Heart left ventricle (tissue), 16 donors: ENCODE measurements around the gene FGF22. TPM values are rescaled to one million over a fixed set of nuclear protein-coding genes. Genes with fewer than 3 reads are reported as not detected.

Source experiments
- ATAC-seq, 4 donors: fragments of 200-7000 bp; cut with Tn5 transposase; one replicate each; pipeline ENCODE4 v1.9.1; 2020 to 2022; ENCODE audit warnings: moderate library complexity in 4 of 4, mild to moderate bottlenecking in 3 of 4, moderate number of reproducible peaks in 1 of 4
- DNase-seq, 5 donors: peaks; one replicate each; pipeline ENCODE4 v3.0.0-alpha.2; 2020
- H3K27ac ChIP-seq, 12 donors: fragments of 200-600 bp; sonication (generic) in 4 of 12; one replicate each; pipeline versions ENCODE4 v1.5.0 to v1.8.0; 2016 to 2022; ENCODE audit warnings: mild to moderate bottlenecking in 2 of 12
- H3K27me3 ChIP-seq, 9 donors: fragments of 200-600 bp; sonication (generic) in 2 of 9; one replicate each; pipeline versions ENCODE4 v1.5.1 to v1.8.0; 2016 to 2022; ENCODE audit warnings: mild to moderate bottlenecking in 3 of 9
- H3K36me3 ChIP-seq, 9 donors: fragments of 200-600 bp; sonication (generic) in 2 of 9; one replicate each; pipeline versions ENCODE4 v1.5.0 to v1.8.0; 2018 to 2022; ENCODE audit warnings: mild to moderate bottlenecking in 2 of 9
- H3K4me1 ChIP-seq, 12 donors: fragments of 200-600 bp; sonication (generic) in 4 of 12; one replicate each; pipeline versions ENCODE4 v1.5.0 to v1.8.0; 2016 to 2022; ENCODE audit warnings: mild to moderate bottlenecking in 3 of 12
- H3K4me3 ChIP-seq, 12 donors: fragments of 200-600 bp; sonication (generic) in 4 of 12; one replicate each; pipeline versions ENCODE4 v1.5.0 to v1.8.0; 2017 to 2022; ENCODE audit warnings: mild to moderate bottlenecking in 9 of 12, moderate library complexity in 4 of 12
- H3K9me3 ChIP-seq, 12 donors: fragments of 200-600 bp; sonication (generic) in 4 of 12; one replicate each; pipeline versions ENCODE4 v1.5.0 to v1.8.0; 2016 to 2022; ENCODE audit warnings: mild to moderate bottlenecking in 1 of 12
- POLR2A ChIP-seq, 2 donors: fragments of 450-650 bp; IDR thresholded peaks; one replicate each; pipeline ENCODE4 v1.6.1; 2017; ENCODE audit warnings: antibody characterized with exemption in 2 of 2, mild to moderate bottlenecking in 2 of 2, moderate library complexity in 2 of 2
- WGBS, 4 donors: extraction: QIAGEN DNeasy Blood & Tissue Kit in 2 of 4; methylation state at CpG; one replicate each; pipeline versions ENCODE4 v1.1.5 to v1.1.7; 2013 to 2018; 5-methylcytosine and 5-hydroxymethylcytosine counted together
- intact Hi-C, 10 donors: fragments of 100-400 bp; cut with DNase I; formaldehyde crosslinking; loops; one replicate each; pipeline versions ENCODE4 v1.11.1 to v1.14.2; 2022
- polyA plus RNA-seq, 2 donors: library from polyadenylated mRNA; stranded (reverse); fragments of 200-250 nt; gene quantifications; one replicate each; pipeline ENCODE4 v1.2.3, GENCODE V29; 2013
- total RNA-seq, 9 donors: library from RNA; depleted of rRNA in 2 of 9; stranded (reverse); fragments of >200 nt in 2 of 9; fragmentation: NEBNext Ultra II Directional in 3 of 9; extraction: Animal tissue kit (Norgen Biotek cat#: 25700) in 3 of 9; gene quantifications; one replicate each; pipeline versions ENCODE4 v1.1.0 to v1.2.4, GENCODE V29; 2016 to 2023
- TF ChIP-seq, protein P1 (sequence below), 12 donors: fragments of 200-600 bp; sonication (generic) in 4 of 12; IDR thresholded peaks; one replicate each; pipeline versions ENCODE4 v1.5.0 to v1.8.0; 2018 to 2022; ENCODE audit warnings: antibody characterized with exemption in 12 of 12, mild to moderate bottlenecking in 5 of 12
- donor health status: ischemic (EF 13 %, LVEDD 7.1; RV severe dilation, severe dysfunction).
- donor health status: healthy with polysubstance abuse.
- donor health status: DM: no; HTN: yes; CAD: no.
- donor health status: DM: no; HTN: no; CAD: no.
- donor health status: ischemic (EF 25% LVEDD 6.9; RV normal size, moderate dysfunction).
- donor health status: ischemic (EF 25% LVEDD 5.7; RV mildly dilated, moderate dysfunction).
- donor health status: healthy.
- donor health status: DM: yes; HTN: yes; CAD: no.
- donor health status: ischemic (EF 35%, LVEDD 5.7; RV mildly dilated, moderate dysfunction).
- donor health status: nonischemic (EF 11% LVEDD 7.7; RV severe dilation, severe dysfunction).
- donor health status: DM: yes; HTN: yes; CAD: no.
- donor health status: PGD.
- donor health status: ischemic (EF 29% LVEDD 5.4; RV normal size, mild dysfunction).
- donor health status: nonischemic (EF 23%, LVEDD 6.1; RV moderate dilation, normal function).

Gene FGF22
- total and polyA plus RNA-seq, 11 donors: 0.07 to 0.36 (median 0.16) TPM; not detected in 6

DNA sequence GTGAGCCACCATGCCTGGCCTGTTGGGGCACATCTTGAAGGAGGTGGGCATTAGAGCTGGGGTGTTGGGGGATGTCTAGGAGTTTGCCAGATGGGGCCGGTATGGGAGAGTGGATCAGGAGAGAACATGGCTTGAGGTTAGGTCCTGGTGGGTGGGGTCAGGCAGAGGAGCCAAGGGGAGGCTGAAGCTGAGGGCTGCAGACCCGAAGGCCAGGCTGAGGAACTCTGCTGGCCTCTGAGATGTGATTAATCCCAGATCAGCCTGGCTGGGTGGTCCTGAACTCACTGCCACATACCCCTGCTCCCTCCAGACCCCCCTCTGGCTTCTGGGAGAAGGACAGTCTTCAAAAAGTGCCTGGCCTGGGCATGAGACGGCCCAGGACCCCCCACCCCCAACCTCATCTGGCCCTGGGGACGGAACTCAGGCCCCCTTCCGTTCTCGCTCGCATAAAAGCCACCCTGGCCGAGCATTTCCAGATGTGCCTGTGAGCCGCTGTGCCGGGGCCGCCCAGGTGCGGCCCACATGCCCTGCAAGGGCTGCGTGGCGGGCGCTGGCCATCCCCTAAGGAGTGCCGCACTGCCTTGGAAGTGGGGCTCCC lies 39.2 kb downstream of the FGF22 start:
- no peak for TF ChIP-seq POLR2A (IDR thresholded peaks at IDR 0.05)
- TF ChIP-seq, protein P1, sequence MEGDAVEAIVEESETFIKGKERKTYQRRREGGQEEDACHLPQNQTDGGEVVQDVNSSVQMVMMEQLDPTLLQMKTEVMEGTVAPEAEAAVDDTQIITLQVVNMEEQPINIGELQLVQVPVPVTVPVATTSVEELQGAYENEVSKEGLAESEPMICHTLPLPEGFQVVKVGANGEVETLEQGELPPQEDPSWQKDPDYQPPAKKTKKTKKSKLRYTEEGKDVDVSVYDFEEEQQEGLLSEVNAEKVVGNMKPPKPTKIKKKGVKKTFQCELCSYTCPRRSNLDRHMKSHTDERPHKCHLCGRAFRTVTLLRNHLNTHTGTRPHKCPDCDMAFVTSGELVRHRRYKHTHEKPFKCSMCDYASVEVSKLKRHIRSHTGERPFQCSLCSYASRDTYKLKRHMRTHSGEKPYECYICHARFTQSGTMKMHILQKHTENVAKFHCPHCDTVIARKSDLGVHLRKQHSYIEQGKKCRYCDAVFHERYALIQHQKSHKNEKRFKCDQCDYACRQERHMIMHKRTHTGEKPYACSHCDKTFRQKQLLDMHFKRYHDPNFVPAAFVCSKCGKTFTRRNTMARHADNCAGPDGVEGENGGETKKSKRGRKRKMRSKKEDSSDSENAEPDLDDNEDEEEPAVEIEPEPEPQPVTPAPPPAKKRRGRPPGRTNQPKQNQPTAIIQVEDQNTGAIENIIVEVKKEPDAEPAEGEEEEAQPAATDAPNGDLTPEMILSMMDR (IDR thresholded peaks at IDR 0.05): no peak
- Histone ChIP-seq H3K36me3 (peaks cover 0 to 9% (median 3%) of the 10 kb centered on the region in 9 donors), H3K27ac (peak overlapping the region in 11 of 12 donors; percentile 83 to 99 (median 98)), H3K27me3 (peaks cover 0 to 19% (median 0%) of the 10 kb centered on the region in 9 donors), H3K9me3 (no peaks in the 10 kb centered on the region), H3K4me1 (peaks cover 4 to 66% (median 24%) of the 10 kb centered on the region in 12 donors), H3K4me3 (peak overlapping the region in 11 of 12 donors; percentile 51 to 96 (median 81))
- ATAC-seq: no peak
- DNase-seq: no peak
- WGBS, 4 donors: 90 to 96% (median 94%) methylated on average over 2 to 16 of the region's 16 CpGs
- intact Hi-C loops: no loop called here

DNA sequence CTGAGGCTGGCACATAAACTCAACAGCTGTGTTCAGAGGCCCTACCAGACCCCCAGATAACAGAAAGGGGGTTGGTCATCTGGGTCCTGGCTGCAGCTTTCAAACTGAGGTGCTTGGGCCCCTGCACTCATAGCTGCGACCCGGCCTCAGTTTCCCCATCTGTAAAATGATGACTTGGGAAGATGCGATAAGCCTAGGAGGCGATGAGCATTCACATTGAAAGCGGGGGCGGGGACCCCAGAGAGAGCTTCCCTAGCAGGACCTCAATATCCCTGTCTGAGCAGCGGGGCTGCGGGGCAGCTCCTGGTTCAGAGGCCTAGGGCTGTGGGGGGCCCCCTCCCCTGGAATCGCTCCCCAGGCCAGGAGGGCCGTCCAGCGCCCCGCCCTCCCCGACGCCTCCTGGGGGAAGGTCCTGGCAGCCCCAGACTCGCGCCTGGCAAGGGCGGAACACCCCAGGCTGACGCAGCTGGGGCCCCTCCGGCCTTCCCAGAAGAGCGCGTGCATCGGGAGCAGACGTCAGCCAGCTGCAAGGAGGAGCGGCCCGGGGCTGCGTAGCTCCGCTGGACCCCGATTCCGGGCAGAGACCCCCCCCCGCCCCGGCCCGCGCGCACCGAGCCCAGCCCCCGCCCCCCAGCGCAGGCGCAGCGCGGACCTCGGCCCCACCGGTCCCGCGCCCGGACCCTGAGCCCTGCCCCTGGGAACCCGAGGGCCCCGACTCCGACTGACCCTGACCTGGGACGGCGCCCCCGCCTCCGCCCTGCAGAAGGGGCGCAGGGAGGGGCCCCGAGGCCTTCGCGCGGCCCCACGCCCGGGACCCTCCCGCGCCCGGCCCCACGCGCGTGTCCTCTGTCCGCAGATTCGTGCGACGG lies 40.0 kb downstream of the FGF22 start:
- H3K27me3 ChIP-seq: peaks cover 0 to 18% (median 0%) of the 10 kb centered on the region in 9 donors
- peak overlapping the region; percentile 83 to 99 (median 98) for H3K27ac ChIP-seq
- H3K4me1 ChIP-seq: peaks cover 4 to 58% (median 24%) of the 10 kb centered on the region in 12 donors
- WGBS, 4 donors: 1 to 41% (median 6%) methylated on average over 6 to 69 of the region's 69 CpGs
- peaks cover 0 to 9% (median 3%) of the 10 kb centered on the region in 9 donors for H3K36me3 ChIP-seq
- DNase-seq (peak; percentile 74 to 90 (median 84)), ATAC-seq (peak in 3 of 4 donors; percentile 27 to 35 (median 32))
- TF ChIP-seq, protein P1 (IDR thresholded peaks at IDR 0.05): no peak
- TF ChIP-seq POLR2A (IDR thresholded peaks at IDR 0.05): no peak
- intact Hi-C loops: loop anchor here in 1 of 10 donors (1.0 kb wide), 1 partner anchor 15 kb away; no protein-coding TSS in a partner anchor
- H3K4me3 ChIP-seq: peak overlapping the region; percentile 51 to 96 (median 80)
- no peaks in the 10 kb centered on the region for H3K9me3 ChIP-seq

DNA sequence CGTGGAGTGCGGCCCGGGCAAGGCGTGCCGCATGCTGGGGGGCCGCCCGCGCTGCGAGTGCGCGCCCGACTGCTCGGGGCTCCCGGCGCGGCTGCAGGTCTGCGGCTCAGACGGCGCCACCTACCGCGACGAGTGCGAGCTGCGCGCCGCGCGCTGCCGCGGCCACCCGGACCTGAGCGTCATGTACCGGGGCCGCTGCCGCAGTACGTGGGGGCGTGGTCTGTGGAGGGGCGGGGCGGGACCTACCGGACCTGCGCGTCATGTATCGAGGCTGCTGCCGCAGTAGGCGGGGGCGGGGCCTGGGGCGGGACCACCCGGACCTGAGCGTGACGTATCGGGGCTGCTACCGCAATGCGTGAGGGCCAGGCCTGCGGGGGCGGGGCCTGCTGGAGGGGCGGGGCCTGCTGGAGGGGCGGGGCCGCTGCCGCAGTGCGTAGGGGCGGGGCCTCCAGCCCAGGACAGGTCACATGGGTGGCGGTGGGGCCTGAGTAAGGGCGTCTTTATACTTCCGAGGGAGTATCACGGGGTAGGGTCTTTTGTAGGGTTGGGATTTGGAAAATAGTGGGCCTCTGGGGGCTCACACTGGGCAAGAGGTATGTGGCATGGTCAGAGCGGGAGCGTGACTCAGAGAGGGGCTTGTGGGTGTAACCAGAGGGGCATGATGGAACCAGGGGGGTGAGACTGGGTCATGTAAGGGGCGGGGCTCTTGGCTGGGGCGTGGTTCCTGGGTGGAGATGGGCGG lies 40.8 kb downstream of the FGF22 start:
- Histone ChIP-seq H3K27ac (peak overlapping the region; percentile 83 to 99 (median 98)), H3K4me1 (peaks cover 4 to 52% (median 23%) of the 10 kb centered on the region in 12 donors), H3K9me3 (no peaks in the 10 kb centered on the region), H3K36me3 (peaks cover 0 to 9% (median 3%) of the 10 kb centered on the region in 9 donors), H3K27me3 (peaks cover 0 to 10% (median 0%) of the 10 kb centered on the region in 9 donors), H3K4me3 (peak overlapping the region; percentile 51 to 96 (median 80))
- peak in 1 of 2 donors; percentile 91 for TF ChIP-seq POLR2A (IDR thresholded peaks at IDR 0.05)
- TF ChIP-seq, protein P1 (IDR thresholded peaks at IDR 0.05): peak in 10 of 12 donors; percentile 13 to 69 (median 49)
- ATAC-seq (peak; percentile 81 to 88 (median 84)), DNase-seq (peak; percentile 99 to 100 (median 100))
- intact Hi-C loops: loop anchor here in 1 of 10 donors (1.0 kb wide), 1 partner anchor 16 kb away; no protein-coding TSS in a partner anchor
- 1 to 2% (median 1%) methylated on average over 46 to 70 of the region's 70 CpGs for WGBS, 4 donors
